ENCODE results near the gene DNHD1.

DNHD1 gene

GRCh38 chr11:6618117-6619003 is 121.3 kb downstream of the DNHD1 start:
- H3K27me3 ChIP-seq (ENCODE audit: insufficient read depth, low read length, poor library complexity, severe bottlenecking), result no peaks in the 10 kb centered on the region
- H3K36me3 ChIP-seq (ENCODE audit: insufficient read depth, low read length), result no peaks in the 10 kb centered on the region
- H3K9me3 ChIP-seq (ENCODE audit: insufficient read depth, low read depth, low read length), result no peaks in the 10 kb centered on the region
- peaks cover 21% of the 10 kb centered on the region for H3K4me1 ChIP-seq (ENCODE audit: insufficient read depth, low read length, poor library complexity, severe bottlenecking)
- no peaks in the 10 kb centered on the region for H4K20me1 ChIP-seq (ENCODE audit: insufficient read depth, low read length, poor library complexity, severe bottlenecking)
- H3K4me3 ChIP-seq (ENCODE audit: low read length, poor library complexity, severe bottlenecking), result peak overlapping the region; percentile 85
- peak overlapping the region; percentile 63 for H3K9ac ChIP-seq (ENCODE audit: low read depth, low read length, poor library complexity, severe bottlenecking)
- H2AFZ ChIP-seq (ENCODE audit: low read length), result no peak overlapping the region
- TF ChIP-seq EZH2phosphoT487 (IDR thresholded peaks at IDR 0.05; ENCODE audit: borderline replicate concordance), result no peak
- TF ChIP-seq CTCF (conservative IDR thresholded peaks at IDR 0.05; ENCODE audit: low read length), result no peak
- peaks cover 6% of the 10 kb centered on the region; the same call in 1 of the 2 replicates for H3K79me2 ChIP-seq (ENCODE audit: insufficient read depth, low read length)
- H3K4me2 ChIP-seq (ENCODE audit: low read depth, low read length, poor library complexity, severe bottlenecking), result peak overlapping the region; percentile 92
- no peaks in the 10 kb centered on the region for H3F3A ChIP-seq (ENCODE audit: low read depth)
- H3K9me2 ChIP-seq (replicated peaks; ENCODE audit: low read depth, low read length), result no peaks in the 10 kb centered on the region

GRCh38 chr11:6619004-6619745 is 122.1 kb downstream of the DNHD1 start, which contains the start of gene TPP1:
TPP1 (minus strand) TSS chr11:6619422; CDS start chr11:6619400, 22 bp downstream.
- H3K4me2 ChIP-seq (ENCODE audit: low read depth, low read length, poor library complexity, severe bottlenecking), result peak within 1 kb of the TSS; percentile 92
- TF ChIP-seq CTCF (conservative IDR thresholded peaks at IDR 0.05; ENCODE audit: low read length), result no peak
- TF ChIP-seq EZH2phosphoT487 (IDR thresholded peaks at IDR 0.05; ENCODE audit: borderline replicate concordance), result no peak
- no peaks in the 10 kb centered on the region for H3K36me3 ChIP-seq (ENCODE audit: insufficient read depth, low read length)
- peaks cover 6% of the 10 kb centered on the region; the same call in 1 of the 2 replicates for H3K79me2 ChIP-seq (ENCODE audit: insufficient read depth, low read length)
- H3K9me2 ChIP-seq (replicated peaks; ENCODE audit: low read depth, low read length), result no peaks in the 10 kb centered on the region
- H3K27me3 ChIP-seq (ENCODE audit: insufficient read depth, low read length, poor library complexity, severe bottlenecking), result no peaks in the 10 kb centered on the region
- no peaks in the 10 kb centered on the region for H3K9me3 ChIP-seq (ENCODE audit: insufficient read depth, low read depth, low read length)
- H3F3A ChIP-seq (ENCODE audit: low read depth), result no peaks in the 10 kb centered on the region
- H3K9ac ChIP-seq (ENCODE audit: low read depth, low read length, poor library complexity, severe bottlenecking), result peak within 1 kb of the TSS; percentile 63
- no peaks in the 10 kb centered on the region for H4K20me1 ChIP-seq (ENCODE audit: insufficient read depth, low read length, poor library complexity, severe bottlenecking)
- peaks cover 18% of the 10 kb centered on the region for H3K4me1 ChIP-seq (ENCODE audit: insufficient read depth, low read length, poor library complexity, severe bottlenecking)
- H3K4me3 ChIP-seq (ENCODE audit: low read length, poor library complexity, severe bottlenecking), result peak within 1 kb of the TSS; percentile 85
- H2AFZ ChIP-seq (ENCODE audit: low read length), result peak within 1 kb of the TSS; percentile 68

GRCh38 chr11:6620636-6621035 is 123.6 kb downstream of the DNHD1 start:
- Histone ChIP-seq H3F3A (ENCODE audit: low read depth) (no peaks in the 10 kb centered on the region), H3K9me3 (ENCODE audit: insufficient read depth, low read depth, low read length) (no peaks in the 10 kb centered on the region), H3K9me2 (replicated peaks; ENCODE audit: low read depth, low read length) (no peaks in the 10 kb centered on the region), H3K36me3 (ENCODE audit: insufficient read depth, low read length) (no peaks in the 10 kb centered on the region), H4K20me1 (ENCODE audit: insufficient read depth, low read length, poor library complexity, severe bottlenecking) (no peaks in the 10 kb centered on the region), H3K79me2 (ENCODE audit: insufficient read depth, low read length) (peaks cover 6% of the 10 kb centered on the region; the same call in 1 of the 2 replicates), H3K27me3 (ENCODE audit: insufficient read depth, low read length, poor library complexity, severe bottlenecking) (no peaks in the 10 kb centered on the region), H3K4me1 (ENCODE audit: insufficient read depth, low read length, poor library complexity, severe bottlenecking) (peaks cover 18% of the 10 kb centered on the region), H2AFZ (ENCODE audit: low read length) (no peak overlapping the region), H3K4me2 (ENCODE audit: low read depth, low read length, poor library complexity, severe bottlenecking) (no peak overlapping the region), H3K9ac (ENCODE audit: low read depth, low read length, poor library complexity, severe bottlenecking) (no peak overlapping the region), H3K4me3 (ENCODE audit: low read length, poor library complexity, severe bottlenecking) (no peak overlapping the region)
- TF ChIP-seq CTCF (conservative IDR thresholded peaks at IDR 0.05; ENCODE audit: low read length), result no peak
- TF ChIP-seq EZH2phosphoT487 (IDR thresholded peaks at IDR 0.05; ENCODE audit: borderline replicate concordance), result no peak

Measured in Loucy (cell line).